HUES64 (cell line): ENCODE measurements around the gene CDK7.

ENCODE experiments used
- H3K27ac ChIP-seq: 2 replicates; pipeline ENCODE4 v1.7.0; 2013; ENCODE audit warnings: low read depth, low read length, inconsistent platforms
- H3K27me3 ChIP-seq: 2 replicates; pipeline ENCODE4 v1.6.1; 2013; ENCODE audit warnings: mild to moderate bottlenecking, low read length; ENCODE audit not compliant: insufficient read depth
- H3K36me3 ChIP-seq: 2 replicates; pipeline ENCODE4 v1.6.1; 2013; ENCODE audit warnings: mild to moderate bottlenecking, low read length; ENCODE audit not compliant: insufficient read depth
- H3K4me1 ChIP-seq: 2 replicates; pipeline ENCODE4 v1.6.1; 2013; ENCODE audit warnings: mild to moderate bottlenecking, low read length, moderate library complexity; ENCODE audit not compliant: insufficient read depth
- H3K4me3 ChIP-seq: 2 replicates; pipeline ENCODE4 v1.5.1; 2013; ENCODE audit warnings: mild to moderate bottlenecking, low read length, moderate library complexity
- H3K9ac ChIP-seq: 2 replicates; pipeline ENCODE4 v1.6.1; 2013; ENCODE audit warnings: mild to moderate bottlenecking, low read depth, low read length
- H3K9me3 ChIP-seq: 2 replicates; pipeline ENCODE4 v1.6.1; 2013; ENCODE audit warnings: low read depth, low read length; ENCODE audit not compliant: insufficient read depth
- WGBS: fragments of 150-250, 120-280 bp; methylation state at CpG from one replicate; pipeline ENCODE4 v1.1.7; 2013; ENCODE audit warnings: missing lambda C conversion rate; 5-methylcytosine and 5-hydroxymethylcytosine counted together

Gene CDK7

DNA sequence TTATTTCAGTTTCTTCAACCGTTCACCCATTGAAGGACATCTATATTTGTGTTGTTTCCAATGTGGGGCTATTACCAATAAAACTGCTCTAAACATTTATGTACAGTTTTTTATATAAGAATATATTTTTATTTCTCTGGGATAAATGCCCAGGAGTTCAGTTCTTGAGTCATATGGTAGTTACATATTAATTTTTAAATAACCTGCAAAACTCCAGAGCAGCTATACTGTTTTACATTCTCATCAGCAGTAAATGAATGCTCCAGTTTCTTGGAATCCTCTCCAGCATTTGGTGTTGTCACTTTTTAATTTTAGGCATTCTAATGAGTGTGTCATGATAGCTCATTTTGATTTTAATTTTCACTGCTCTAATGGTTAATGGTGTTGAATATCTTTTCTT is 36.2 kb downstream of the CDK7 start:
- no peak overlapping the region for H3K9ac ChIP-seq
- no peaks in the 10 kb centered on the region for H3K9me3 ChIP-seq
- peaks cover 87% of the 10 kb centered on the region for H3K36me3 ChIP-seq
- H3K27me3 ChIP-seq = no peaks in the 10 kb centered on the region
- H3K4me3 ChIP-seq = no peak overlapping the region
- no CpG with 5 or more reads among the region's 1 CpG for WGBS
- H3K27ac ChIP-seq = no peak overlapping the region
- H3K4me1 ChIP-seq = no peaks in the 10 kb centered on the region

- peaks cover 92% of the 10 kb centered on the region for H3K36me3 ChIP-seq
- H3K4me1 ChIP-seq = no peaks in the 10 kb centered on the region
- no peaks in the 10 kb centered on the region for H3K9me3 ChIP-seq
- WGBS = 92% methylated on average over 4 of the region's 4 CpGs
- H3K4me3 ChIP-seq = no peak overlapping the region
- no peak overlapping the region for H3K27ac ChIP-seq
- no peak overlapping the region for H3K9ac ChIP-seq
- H3K27me3 ChIP-seq = no peaks in the 10 kb centered on the region
These were observed 36.7 kb downstream of the CDK7 start for GRCh38 chr5:69271376-69271775.

DNA sequence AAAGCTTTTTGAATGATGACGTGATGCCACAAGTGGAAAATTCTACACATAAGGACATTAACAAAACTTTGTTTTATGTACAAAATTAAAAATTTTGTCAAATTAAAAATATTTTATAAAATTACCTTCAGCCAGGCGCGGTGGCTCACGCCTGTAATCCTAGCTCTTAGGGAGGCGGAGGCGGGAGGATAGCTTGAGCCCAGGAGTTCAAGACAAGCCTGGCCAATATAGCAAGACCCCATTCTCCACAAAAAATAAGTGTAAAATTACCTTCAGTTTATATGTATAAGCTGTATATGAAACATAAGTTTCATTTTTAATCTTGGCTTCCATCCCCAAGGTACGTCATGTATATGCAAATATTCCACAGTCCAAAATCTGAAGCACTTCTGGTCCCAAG is 40.9 kb downstream of the CDK7 start:
- WGBS = 98% methylated on average over 5 of the region's 7 CpGs
- H3K9ac ChIP-seq = no peak overlapping the region
- H3K27ac ChIP-seq = no peak overlapping the region
- H3K36me3 ChIP-seq = peaks cover 92% of the 10 kb centered on the region
- no peaks in the 10 kb centered on the region for H3K9me3 ChIP-seq
- H3K4me1 ChIP-seq = no peaks in the 10 kb centered on the region
- no peaks in the 10 kb centered on the region for H3K27me3 ChIP-seq
- no peak overlapping the region for H3K4me3 ChIP-seq

- 94% methylated on average over 4 of the region's 5 CpGs for WGBS
- Histone ChIP-seq H3K27me3 (no peaks in the 10 kb centered on the region), H3K9me3 (no peaks in the 10 kb centered on the region), H3K4me3 (no peak overlapping the region), H3K27ac (no peak overlapping the region), H3K4me1 (peaks cover 4% of the 10 kb centered on the region; the same call in 1 of the 2 replicates), H3K9ac (no peak overlapping the region), H3K36me3 (peaks cover 88% of the 10 kb centered on the region)
These were observed 41.9 kb downstream of the CDK7 start for GRCh38 chr5:69276422-69277174.

DNA sequence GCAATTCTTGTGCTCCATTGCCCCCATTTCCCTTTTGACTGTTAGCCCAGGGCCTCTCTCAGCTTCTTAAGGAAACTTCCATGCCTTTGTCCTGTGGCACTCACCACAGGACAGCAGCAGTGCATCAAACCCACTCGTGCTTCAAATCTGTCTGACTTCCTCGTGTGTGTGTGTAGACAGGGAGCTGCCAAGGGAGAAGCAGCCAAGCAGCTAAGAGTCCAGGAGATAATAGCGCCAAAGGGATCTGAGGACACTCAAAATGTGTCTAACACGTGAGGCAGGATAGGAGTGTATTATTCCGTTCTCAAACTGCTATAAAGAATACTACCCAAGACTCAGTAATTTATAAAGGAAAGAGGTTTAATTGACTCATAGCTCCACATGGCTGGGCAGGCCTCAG is 44.8 kb downstream of the CDK7 start:
- Histone ChIP-seq H3K9ac (no peak overlapping the region), H3K27ac (no peak overlapping the region), H3K36me3 (peaks cover 61% of the 10 kb centered on the region), H3K4me1 (peaks cover 4% of the 10 kb centered on the region; the same call in 1 of the 2 replicates), H3K9me3 (no peaks in the 10 kb centered on the region), H3K4me3 (no peak overlapping the region), H3K27me3 (no peaks in the 10 kb centered on the region)
- 95% methylated on average over 3 of the region's 5 CpGs for WGBS

GRCh38 chr5:69281114-69281513 is 46.4 kb downstream of the CDK7 start:
- 100% methylated on average over 1 of the region's 1 CpG for WGBS

DNA sequence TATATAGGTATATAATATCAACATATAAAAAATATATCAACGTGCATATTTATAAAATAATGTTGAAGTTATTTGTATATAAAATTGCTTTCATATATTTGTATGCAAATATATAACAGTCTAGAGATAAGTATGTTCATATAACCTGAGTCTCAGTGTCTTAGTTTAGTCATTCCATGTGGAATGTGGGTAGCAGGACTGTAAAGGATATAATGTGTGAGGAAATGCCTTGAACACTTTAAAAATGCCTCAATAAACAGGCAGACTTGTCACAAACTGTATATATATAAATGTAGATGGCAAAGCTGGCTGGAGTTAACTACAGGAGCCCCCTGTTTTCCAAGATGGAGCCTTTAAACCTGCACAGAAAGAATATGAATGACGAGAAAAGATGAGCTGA is 49.5 kb downstream of the CDK7 start:
- Histone ChIP-seq H3K36me3 (peaks cover 22% of the 10 kb centered on the region), H3K4me3 (no peak overlapping the region), H3K27ac (no peak overlapping the region), H3K9ac (no peak overlapping the region), H3K9me3 (no peaks in the 10 kb centered on the region), H3K4me1 (peaks cover 21% of the 10 kb centered on the region), H3K27me3 (no peaks in the 10 kb centered on the region)
- 98% methylated on average over 1 of the region's 2 CpGs for WGBS

More at GRCh38 chr5:69281114-69281513, 46.4 kb downstream of the CDK7 start:
- Histone ChIP-seq H3K9me3 (no peaks in the 10 kb centered on the region), H3K9ac (no peak overlapping the region), H3K27me3 (no peaks in the 10 kb centered on the region), H3K4me1 (peaks cover 8% of the 10 kb centered on the region), H3K27ac (0 out of 2 replicates have a peak overlapping the region, but pooled peaks have one; percentile 18), H3K4me3 (no peak overlapping the region), H3K36me3 (peaks cover 49% of the 10 kb centered on the region)

GRCh38 chr5:69285448-69286116 is 50.9 kb downstream of the CDK7 start:
- peaks cover 21% of the 10 kb centered on the region for H3K4me1 ChIP-seq
- H3K9me3 ChIP-seq = no peaks in the 10 kb centered on the region
- H3K4me3 ChIP-seq = no peak overlapping the region
- H3K9ac ChIP-seq = no peak overlapping the region
- H3K36me3 ChIP-seq = peaks cover 9% of the 10 kb centered on the region; the same call in 1 of the 2 replicates
- H3K27me3 ChIP-seq = no peaks in the 10 kb centered on the region
- H3K27ac ChIP-seq = 0 out of 2 replicates have a peak overlapping the region, but pooled peaks have one; percentile 2
- WGBS = 84% methylated on average over 4 of the region's 5 CpGs

GRCh38 chr5:69288069-69288468 is 53.4 kb downstream of the CDK7 start:
- H3K4me1 ChIP-seq = peaks cover 17% of the 10 kb centered on the region; the same call in 1 of the 2 replicates
- 45% methylated on average over 2 of the region's 2 CpGs for WGBS
- no peak overlapping the region for H3K9ac ChIP-seq
- no peak overlapping the region for H3K4me3 ChIP-seq
- H3K9me3 ChIP-seq = no peaks in the 10 kb centered on the region
- no peaks in the 10 kb centered on the region for H3K27me3 ChIP-seq
- H3K36me3 ChIP-seq = 0 out of 2 replicates have a peak, but pooled peaks cover 2% of the 10 kb centered on the region
- no peak overlapping the region for H3K27ac ChIP-seq

DNA sequence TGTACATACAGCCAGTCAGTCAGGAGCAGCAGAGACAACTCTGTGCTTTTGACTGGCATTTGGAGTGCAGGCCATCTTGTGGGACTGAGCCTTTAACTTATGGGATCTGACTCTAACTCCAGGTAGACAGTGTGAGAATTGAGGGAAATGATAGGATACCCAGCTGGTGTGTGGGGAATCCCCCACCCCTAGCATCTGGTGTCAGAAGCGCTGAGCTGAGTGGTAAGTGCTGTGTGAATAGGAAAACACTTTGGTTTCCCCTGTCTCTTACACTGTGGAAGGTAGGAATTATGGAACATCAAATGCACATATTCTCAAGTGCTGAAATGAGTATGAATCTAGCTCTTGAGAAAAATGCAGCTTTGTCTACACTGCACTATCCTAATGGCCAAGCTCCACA is 54.0 kb downstream of the CDK7 start:
- Histone ChIP-seq H3K4me1 (peaks cover 17% of the 10 kb centered on the region; the same call in 1 of the 2 replicates), H3K4me3 (no peak overlapping the region), H3K36me3 (0 out of 2 replicates have a peak, but pooled peaks cover 2% of the 10 kb centered on the region), H3K9me3 (no peaks in the 10 kb centered on the region), H3K27me3 (no peaks in the 10 kb centered on the region), H3K27ac (no peak overlapping the region), H3K9ac (no peak overlapping the region)
- WGBS = 77% methylated on average over 1 of the region's 1 CpG

DNA sequence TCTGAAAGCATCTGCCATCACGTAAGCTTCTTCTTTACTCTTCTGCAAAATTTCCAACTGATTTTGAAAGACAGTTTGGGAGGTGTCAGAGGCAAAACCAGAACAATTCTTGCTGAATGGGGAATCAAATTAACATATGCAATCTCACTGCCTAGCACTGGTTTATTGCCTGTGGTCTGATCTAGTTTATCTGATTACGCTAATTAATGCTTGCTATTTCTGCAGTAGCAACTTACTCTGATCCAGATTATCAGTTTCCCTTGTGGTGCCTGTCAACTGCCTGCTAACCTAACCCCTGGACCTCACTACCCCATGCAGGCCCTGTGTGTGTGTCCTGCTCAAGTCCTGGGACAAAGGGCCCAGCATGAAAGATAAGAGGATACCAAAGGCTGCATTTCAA is 57.6 kb downstream of the CDK7 start:
- H3K9me3 ChIP-seq = no peaks in the 10 kb centered on the region
- H3K4me3 ChIP-seq = no peak overlapping the region
- H3K9ac ChIP-seq = no peak overlapping the region
- 0 out of 2 replicates have a peak, but pooled peaks cover 2% of the 10 kb centered on the region for H3K36me3 ChIP-seq
- WGBS = 91% methylated on average over 2 of the region's 2 CpGs
- no peaks in the 10 kb centered on the region for H3K27me3 ChIP-seq
- H3K4me1 ChIP-seq = peaks cover 13% of the 10 kb centered on the region; the same call in 1 of the 2 replicates
- no peak overlapping the region for H3K27ac ChIP-seq
